ENCODE measurements around the gene KRTAP5-1.

Gene KRTAP5-1

DNA sequence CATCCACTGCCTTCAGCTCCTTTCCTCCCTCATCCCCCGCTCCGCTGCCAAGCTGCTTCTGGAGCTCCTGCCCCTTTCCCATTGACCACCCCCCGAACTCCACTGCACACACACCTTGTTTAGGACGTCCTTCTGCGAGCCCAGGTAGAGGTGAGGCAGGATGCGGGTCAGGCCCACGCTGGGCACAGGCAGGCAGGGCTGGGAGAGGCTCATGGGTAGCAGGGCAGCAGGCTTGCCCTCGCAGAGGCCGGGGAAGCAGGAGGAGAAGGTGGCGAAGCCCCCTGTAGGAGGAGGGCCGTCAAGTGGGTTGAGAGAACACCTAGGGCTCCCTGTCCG is 26.3 kb downstream of the KRTAP5-1 start:
- no peak for DNase-seq

DNA sequence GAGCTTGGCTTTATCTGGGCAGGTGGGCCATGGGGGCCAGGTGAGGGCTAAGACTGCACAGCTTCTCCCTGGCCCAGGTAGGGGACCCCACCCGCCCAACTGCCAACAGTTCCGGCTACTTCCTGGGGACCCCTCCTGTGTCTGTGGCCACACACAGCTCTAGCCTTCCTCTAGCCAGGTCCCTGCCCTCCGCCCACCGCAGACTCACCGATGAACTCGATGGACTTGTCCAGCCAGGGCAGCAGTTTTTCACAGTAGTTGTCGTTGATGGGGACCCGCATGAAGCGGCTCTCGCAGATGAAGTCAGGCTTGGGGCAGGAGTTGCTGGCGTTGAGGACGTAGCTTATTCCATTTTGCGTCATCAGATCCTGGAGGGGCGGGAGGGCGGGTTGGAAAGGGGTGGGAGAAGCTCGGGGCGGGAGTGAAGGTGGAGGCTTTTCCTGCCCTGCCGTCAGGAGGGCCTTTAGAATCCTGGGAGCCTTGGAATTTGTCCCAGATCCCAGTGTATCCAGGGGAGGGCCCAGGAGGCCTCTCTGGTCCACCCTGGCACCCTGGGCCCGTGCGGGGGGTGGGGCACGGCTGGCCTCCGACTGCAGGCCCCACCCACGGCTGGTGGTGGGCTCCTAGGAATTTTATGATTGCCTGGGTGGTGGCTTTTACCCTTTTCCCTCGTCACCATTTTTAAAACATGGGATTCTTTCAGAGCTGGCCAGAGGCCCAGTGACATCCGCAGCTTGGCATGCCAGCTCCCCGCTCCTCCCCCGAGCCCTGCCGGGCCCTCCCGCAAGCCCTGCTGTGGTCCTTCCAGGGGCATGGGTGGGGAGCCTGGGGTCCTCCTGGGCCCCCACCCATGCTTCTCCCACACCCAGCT is 26.9 kb downstream of the KRTAP5-1 start:
- no peak for DNase-seq

DNA sequence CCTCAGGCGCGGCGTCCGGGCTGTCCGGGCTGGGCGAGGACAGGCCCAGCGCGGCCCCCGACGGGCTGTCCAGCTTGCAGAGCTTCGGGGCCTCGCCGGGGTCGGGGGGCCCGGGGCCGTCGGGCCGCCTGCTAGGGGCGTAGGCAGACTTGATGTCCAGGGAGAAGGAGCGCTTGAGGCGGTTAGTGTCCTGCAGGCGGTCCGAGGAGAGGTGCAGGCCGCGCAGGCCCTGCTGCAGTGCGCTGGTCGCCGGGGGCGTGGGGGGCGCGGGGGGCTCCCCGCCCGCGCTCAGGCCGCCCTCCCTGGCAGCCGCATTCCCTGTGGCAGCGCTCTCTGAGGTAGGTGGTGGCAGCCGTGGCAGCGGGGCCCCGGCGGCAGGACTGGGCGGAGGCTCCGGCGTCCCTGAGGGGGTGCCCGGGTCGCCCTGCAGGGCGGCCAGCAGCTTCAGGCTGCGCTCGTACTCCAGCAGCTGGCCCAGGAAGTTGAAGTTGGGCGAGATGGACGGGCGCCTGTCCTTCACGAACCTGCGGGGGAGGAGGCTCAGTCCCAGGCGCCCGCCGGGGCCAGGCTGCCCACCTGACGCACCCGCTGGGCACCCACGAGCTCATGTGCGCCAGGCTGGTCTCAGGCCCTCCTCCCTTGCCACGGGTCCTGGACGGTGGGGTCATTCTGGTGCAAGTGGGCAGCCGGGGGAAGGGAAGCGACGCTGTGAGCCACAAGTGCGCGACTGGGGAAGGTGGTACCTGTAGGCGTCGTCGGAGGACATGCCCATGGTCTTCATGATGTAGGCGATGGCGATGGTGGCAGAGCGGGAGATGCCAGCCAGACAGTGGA is 27.8 kb downstream of the KRTAP5-1 start:
- no peak for DNase-seq

DNA sequence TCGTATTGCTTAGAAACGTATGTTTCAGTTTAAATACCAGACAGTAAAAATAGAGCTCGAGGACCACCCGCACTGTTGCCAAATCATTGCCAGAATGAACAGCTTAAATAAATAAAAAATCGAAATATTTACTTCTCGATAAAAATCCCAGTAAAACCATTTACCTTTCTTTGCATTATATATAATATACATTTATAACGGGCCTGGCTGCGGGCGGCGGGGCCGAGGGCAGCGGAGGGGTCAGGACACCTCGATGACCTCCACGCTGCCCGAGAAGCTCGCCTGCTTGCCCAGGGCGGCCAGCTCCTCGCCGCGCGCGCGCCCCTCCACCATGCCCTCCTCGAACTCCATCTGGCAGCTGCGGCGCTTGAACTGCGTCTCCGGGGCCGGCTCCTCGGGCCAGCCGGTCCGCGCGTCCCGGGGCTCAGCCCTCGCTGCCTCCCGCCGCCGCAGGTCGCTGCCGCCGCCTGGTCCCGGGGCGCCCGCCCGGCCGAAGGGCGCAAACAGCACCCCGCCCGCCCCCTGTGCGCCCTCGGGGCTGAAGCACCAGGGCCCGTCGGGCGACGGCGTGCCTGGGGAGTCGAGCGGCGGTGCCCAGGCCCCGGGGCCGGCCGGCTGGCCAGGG is 28.7 kb downstream of the KRTAP5-1 start:
- no peak for DNase-seq

DNA sequence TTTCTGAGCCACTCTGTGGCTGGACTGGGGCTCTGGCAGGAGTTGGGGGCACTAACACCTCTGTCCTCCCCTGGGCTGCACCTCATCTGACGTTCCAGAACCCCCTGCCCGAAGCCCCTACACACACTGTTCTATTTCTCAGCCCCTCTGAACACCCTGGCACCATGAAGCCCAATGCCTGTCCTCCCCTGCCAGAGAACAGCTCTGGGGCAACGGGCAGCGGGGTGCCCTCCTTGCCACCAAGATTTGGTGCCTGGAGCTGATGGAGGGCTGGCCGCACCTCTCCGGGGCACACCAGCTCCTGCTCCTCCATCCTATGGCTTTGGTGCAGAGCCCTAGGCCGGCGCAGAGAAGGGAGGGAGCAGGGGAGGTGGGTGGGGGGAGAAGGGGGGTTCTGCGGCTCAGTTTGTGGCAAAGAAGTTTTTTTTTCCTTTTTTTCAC is 29.4 kb downstream of the KRTAP5-1 start:
- no peak for DNase-seq

DNA sequence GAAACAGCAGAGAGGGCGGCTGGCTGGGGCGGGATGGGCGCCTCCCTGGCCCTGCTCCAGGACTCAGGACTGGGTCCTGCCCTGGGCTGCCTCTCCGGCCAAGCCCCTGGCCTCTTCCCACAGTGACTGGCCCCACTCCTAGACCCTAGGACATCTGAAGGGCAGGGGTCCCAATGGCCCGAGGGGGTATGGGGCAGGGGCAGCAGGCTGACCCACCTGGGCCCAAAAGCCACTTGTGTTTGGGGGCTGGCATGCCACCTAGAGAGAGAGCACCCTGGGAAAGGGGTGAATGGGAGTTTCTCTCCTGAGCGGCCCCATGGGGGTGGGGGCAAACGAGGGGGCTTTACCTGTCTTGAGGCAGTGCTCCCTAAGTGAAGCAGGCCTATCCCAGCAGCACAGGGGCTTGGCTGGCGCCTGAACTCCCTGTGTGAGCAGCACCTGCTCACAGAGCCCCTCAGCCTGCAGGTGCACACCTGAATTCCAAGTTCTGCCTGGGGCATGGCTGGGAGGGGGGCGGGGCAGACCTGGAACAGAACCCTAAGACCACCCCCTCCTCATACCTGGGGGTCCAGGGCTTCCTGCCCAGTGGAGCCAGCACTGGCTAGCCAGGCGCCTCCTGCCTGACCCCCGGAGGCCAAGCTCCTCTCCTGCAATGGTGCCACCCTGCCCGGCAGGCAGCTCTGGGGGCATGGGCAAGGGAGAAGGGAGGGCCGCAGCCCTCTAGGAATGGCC is 29.9 kb downstream of the KRTAP5-1 start:
- no peak for DNase-seq

DNA sequence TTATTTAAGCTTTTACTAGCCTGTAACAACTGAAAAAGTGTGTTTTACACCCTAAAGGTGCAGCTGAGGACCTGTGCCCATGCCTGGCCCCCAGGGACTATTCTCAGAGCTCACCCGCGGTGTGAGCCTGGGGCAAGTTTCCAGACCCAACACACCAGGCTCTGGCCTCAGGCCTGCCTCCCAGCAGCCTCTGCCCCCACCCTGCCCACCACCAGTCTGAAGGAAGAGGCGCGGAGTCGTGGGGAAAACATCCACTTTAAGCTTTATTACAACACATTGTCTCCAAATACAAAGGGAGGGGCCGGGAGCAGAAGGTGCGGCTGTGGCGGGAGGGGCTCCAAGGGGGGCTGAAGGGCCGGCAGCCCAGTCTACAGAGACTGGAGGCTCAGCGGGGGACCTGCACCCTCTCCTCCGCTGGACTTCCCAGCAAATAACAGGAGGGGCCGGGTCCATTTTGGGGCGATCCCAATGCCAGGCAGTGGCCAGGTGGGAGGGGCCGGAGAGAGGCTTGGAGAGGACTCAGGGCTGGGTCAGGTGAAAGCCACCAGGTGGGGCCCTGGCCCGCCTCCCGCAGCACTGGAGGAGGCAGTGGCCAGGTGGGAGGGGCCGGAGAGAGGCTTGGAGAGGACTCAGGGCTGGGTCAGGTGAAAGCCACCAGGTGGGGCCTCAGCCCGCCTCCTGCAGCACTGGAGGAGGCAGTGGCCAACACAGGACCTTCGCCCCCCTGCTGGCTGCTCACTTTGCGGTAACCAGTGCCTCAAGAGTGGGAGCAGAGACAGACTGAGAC is 31.1 kb downstream of the KRTAP5-1 start:
- no peak for DNase-seq

DNA sequence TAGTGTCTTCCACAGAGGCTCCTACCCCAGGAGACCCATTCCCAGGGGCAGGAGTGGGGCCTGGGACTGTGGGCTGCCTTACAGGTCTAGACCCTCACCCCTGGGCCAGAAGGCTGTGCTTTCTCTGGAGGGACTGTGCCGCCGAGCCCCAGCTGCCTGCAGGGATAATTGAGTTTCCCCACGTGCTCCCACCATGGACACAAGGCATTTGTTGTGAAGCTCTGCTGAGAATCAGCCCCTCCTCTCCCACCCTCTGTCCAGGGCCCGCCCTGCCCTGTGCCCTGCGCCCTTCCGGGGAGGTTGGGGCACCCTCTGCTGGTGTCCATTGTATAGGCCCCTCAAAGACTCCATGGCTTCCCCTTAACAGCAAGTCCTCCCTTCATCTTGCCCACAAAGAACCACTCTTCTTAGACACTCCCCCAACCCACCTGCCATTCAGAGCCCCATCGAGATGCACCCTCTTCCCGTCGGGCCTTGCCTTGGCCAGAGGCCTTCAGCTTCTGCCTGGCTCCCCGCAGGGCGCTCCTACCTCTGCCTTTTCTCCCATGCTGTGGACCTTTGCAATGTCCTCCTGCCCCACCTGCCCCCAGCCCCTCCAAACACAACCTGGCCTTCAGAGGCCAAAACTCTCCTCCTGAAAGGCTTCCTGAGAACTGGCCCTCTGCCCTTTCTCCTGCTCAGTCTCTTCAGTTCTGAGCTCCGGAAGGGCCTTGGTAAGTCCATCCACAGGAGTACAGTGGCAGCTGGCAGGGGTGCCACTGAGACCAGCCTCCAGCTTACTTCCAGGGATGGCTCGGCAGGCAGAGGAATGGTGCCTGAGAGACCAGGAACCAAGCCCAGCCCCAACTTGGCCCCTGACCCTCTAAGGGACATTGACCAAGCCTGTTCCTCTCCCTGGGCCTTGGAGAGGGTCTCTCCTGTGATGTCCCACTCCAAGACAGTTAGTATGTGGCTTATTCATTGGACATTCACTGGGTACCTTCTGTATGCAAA is 35.4 kb downstream of the KRTAP5-1 start:
- DNase-seq, result no peak

DNA sequence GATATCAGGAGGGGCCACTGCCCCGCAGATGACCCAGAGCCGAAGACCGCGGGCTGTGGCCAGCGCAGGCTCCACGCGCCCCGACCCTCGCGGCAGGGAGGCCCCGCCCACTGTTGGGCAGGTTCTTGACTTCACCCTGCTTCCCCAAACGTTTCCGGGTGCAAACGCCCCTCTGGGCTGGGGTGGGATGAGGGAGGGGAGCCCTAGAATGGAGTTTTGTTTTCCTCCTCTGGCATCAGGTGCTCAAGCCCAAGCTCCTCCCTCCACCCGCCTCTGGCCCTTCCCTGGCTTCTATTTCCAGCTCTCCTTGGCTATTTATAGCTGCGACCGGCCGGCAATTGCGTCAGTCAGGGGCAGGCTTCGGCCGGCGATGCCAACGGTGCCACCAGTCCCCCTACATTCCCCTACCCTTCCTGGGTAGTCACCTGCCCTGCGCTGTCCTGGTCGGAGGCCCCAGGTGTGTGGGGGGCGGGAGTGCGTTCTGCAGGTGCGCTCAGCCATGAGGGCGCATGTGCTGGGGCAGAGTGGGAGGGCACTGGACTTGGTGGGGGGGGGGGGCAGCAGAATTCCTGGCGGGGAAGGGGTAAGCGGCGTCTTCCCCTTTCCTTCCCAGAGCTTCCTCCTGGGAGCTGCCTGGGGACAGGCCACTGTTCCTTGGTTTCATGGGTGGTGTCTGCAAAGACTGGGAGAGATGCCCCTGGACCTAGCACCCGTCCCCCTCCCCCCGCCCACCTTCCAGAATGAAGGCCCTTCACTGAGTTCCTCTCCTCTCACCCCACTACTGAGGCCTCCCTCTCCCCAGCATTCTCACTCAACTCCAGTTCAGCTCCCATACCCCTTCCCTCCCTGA is 36.6 kb downstream of the KRTAP5-1 start:
- no peak for DNase-seq

DNA sequence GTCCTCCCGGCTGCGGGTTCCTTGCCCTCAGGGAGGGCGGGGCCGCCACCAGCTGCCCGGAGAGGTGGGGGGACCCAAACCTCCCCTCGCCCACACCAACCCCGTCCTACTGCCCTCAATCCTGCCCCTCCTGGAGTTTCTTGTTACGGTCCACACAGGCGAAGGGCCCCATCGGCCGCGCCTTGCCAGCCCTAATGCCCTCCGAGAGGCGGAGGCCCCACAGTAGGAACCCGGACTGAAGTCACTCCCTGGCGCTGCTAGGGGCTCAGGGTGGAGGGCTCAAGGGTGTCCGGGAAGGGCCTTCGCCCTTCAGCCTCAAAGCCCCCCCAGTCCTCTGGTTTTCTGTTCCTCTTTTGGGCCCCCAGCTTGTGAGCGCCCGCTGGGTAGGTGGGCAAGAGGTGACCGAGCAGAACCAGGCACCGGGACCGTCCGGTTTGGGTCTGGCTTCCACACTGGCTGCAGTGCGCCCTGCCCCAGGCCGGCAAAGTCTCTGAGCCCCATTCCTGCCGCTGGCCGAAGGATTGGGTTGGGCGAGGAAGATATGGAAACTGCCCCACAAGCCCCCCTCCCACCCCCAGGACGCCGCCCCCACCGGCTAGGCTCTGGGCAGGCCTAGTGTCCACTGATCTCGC is 37.5 kb downstream of the KRTAP5-1 start:
- DNase-seq, result no peak

DNA sequence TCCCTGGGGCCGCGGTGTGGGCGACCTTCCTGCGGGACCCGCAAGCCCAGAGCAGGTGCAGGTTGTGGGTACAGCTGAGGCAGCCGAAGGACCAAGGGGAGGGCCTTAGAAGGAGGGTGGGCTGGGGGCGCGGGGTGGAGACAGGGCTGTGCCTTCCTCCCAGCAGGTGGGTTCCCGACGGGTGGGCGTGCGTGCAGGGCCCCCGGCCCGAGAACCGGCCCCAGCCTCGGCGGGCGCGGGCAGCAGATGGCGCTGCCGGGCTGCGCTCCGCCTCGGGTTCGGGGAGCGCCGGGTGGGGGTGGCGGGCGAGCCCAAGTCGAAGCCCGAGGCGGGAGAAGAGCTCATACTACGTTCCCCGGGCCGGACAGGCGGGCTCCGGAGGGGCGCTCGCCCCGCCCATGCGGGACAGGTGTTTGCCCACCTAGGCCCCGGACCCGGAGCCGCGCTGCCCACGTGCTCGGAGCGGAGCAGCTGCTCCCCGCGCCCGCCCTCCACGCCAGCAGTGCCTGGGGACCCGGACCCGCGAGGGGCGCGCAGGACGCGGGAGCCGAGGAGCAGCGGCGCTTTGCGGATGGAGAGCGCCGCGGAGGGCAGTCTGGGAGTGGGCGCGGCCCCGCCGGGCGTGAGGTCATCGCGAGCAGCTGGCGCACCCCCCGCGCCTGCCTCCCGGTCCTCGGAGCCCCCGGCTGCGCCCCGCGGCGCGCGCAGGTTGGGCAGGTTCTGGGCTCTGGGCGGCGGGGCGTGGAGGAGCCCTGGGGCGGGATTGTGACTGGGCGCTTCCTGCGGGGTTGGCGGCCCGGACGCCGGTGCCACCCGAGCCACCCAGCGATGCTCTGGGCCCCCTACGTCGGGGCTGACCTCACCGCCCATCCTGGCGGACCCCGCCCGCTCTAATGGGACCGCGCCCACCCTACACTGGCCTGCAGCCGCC is 38.3 kb downstream of the KRTAP5-1 start:
- peak; percentile 48 to 56 for DNase-seq

DNA sequence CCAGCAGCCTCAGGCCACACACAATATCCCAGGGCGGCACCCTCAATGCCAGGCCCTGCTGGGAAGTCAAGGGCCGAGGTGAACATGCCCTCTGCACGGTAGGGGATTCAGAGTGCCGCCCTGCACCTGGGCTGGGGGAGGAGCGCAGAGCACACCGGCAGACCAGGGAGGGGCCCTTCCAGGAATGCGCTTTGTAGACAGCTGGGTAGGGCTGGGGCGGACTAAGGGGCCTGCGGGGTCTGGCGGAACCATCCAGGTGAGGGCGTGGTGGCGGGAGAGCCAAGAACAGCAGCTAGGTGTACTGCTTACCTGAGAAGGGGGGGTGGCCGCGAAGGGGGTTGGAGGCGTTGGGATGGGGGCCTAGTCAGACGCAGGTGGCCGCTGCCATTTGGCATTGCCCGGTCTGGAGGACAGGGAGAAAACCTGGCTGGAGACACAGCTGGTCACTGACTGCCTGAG is 39.0 kb downstream of the KRTAP5-1 start:
- DNase-seq, result no peak

DNA sequence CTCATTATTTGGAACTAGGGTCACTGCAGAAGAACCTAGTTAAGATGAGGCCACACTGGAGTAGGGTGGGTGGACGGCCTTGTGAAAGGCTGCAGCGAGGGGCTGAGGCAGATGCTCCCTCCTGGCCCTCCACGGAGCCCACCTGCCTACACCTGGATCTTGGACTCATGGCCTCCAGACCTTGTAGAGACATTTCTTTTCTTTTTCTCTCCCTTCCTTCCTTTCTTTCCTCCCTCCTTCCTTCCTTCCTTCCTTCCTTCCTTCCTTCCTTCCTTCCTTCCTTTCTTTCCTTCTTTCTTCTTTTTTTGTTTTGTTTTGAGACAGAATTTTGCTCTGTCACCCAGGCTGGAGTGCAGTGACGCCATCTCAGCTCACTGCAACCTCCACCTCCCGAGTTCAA is 39.7 kb downstream of the KRTAP5-1 start:
- no peak for DNase-seq

DNA sequence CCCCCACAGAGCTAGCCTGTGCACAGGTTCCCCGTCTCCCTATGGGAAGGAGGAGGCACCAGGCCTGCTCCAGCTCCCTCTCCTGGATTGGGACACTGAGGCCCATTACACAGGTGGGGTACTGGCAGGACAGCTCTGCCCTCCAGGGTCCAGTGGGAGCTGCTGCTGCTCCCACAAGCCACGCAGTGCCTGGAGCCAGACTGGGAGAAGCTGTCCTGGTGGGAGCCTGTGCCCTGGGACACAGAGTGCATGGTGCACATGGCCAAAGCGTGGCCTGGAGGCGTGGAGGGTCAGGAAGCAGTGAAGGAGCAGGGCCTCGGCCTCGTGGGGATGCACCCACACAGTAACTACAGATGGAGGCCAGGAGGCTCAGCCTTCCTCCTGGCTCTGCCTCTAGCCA is 40.5 kb downstream of the KRTAP5-1 start:
- no peak for DNase-seq

DNA sequence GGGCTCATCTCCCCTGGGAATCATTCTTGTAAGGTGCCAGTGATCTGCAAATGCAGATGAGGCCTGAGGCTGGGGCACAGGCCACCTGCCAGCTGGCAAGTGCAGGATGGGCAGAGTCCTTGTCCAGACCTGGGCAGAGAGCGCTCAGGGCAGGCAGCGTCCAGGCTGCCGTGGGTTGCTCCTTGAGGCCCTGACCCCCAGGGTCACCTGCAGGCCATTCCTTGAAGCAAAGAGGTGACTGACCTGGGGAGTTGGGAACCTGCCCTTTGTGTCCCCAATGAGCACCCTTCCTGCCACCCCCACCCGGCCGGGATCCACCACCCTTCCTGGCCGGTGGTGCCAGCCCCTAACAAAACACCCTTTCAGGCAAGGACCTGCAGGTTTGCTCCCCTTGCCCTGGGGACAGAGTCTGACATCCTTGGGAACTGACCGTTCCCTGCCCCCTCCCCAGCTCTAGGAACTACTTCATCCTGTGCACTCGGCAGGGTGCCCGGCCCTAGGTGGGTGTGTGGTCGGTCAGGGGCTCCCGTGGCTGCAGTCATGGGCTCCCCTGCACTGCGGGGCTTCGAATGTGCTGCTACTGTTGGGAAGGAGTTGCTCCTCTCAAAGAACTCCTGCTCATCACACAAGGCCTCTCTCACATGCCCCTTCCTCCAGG is 41.3 kb downstream of the KRTAP5-1 start:
- DNase-seq, result no peak

DNA sequence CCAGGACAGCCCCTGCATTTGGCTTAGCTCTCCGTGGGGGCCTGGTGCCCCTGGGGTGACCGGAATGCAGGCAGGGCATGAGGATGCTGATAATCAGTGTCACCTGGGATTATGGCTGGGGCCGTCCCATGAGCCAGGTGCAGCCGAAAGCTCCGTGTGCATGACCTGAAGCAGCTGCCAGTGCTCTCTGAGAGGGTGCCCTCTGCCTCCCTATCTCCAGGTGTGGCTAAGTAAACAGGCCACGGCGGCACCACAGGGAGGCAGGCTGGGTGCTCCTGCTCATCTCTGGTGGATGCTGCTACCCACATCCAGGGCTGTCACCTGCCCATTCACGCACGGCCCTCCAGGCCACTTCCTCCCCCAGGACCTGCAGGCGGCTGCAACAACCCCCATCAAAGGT is 42.8 kb downstream of the KRTAP5-1 start:
- no peak for DNase-seq

DNA sequence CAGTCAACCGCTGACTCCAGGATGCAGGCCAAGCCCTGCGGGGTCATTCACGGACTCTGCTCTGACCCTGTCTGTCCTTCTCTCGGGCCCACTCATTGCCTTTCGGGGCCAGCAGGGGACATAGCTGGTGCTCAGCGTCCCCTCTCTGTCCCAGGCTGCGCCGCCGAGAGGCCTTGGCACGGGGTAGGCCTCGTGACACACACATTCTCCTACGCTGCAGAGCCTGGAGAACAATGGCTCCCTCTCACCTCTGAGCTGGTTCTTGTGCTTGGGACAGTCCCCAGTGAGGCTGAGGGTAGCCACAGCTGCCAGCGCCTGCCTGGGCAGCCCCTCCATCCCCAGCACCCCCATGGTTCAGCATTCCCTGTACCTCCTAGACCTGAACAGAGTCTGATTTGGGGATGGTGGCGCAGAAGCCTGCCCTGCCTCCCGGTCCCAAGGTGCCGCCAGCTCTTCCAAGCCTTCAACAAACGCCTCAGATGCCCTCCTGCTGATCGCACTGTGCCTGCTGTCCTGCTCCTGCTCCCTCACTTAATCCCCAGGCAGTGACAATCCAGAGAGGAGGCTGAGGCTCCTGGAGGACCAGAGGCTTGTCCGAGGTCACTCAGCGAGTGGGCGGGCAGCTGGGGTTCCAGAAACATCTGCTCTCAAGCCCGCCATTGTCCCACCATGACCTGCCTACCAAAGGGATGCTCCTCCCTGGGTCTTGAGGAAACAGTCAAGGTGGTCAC is 43.4 kb downstream of the KRTAP5-1 start:
- no peak for DNase-seq

All from activated CD4-positive, alpha-beta T cell treated with anti-CD3 and anti-CD28 coated beads, Interleukin-2, amount 50 U/mL, for 48 hours (primary cell).